RWPE2 (cell line): Measurements from ENCODE around the gene PPM1B.

Experiments
- ATAC-seq: fragments of 200-7000 bp; cut with Tn5 transposase; 3 replicates; pipeline ENCODE4 v1.9.1; 2021; ENCODE audit warnings: low read depth
- DNase-seq: peaks from one replicate; pipeline ENCODE4 v3.0.0-alpha.2; 2020; ENCODE audit warnings: low spot score
- H3K27ac ChIP-seq: fragments of 450-650 bp; 2 replicates; pipeline ENCODE4 v1.5.1; 2017; ENCODE audit warnings: mild to moderate bottlenecking; ENCODE audit not compliant: poor library complexity, severe bottlenecking
- H3K27me3 ChIP-seq: fragments of 250-450 bp; sonication (Bioruptor Pico); 2 replicates; pipeline ENCODE4 v1.5.1; 2021; ENCODE audit warnings: mild to moderate bottlenecking, moderate library complexity; ENCODE audit not compliant: insufficient read depth, poor library complexity, severe bottlenecking
- H3K36me3 ChIP-seq: fragments of 250-450 bp; sonication (Bioruptor Pico); 2 replicates; pipeline ENCODE4 v1.5.1; 2020; ENCODE audit warnings: low read depth, mild to moderate bottlenecking, moderate library complexity
- H3K4me1 ChIP-seq: fragments of 250-450 bp; sonication (Bioruptor Pico); 2 replicates; pipeline ENCODE4 v1.5.1; 2021; ENCODE audit warnings: mild to moderate bottlenecking, moderate library complexity; ENCODE audit not compliant: insufficient read depth, poor library complexity, severe bottlenecking
- H3K4me3 ChIP-seq: fragments of 250-450 bp; sonication (Bioruptor Pico); 2 replicates; pipeline ENCODE4 v1.5.1; 2021; ENCODE audit warnings: mild to moderate bottlenecking, moderate library complexity; ENCODE audit not compliant: severe bottlenecking
- H3K9me3 ChIP-seq: fragments of 250-450 bp; sonication (Bioruptor Pico); 2 replicates; pipeline ENCODE4 v1.5.1; 2021; ENCODE audit warnings: mild to moderate bottlenecking, moderate library complexity; ENCODE audit not compliant: severe bottlenecking
- TF ChIP-seq, protein P1 (sequence below): fragments of 450-650 bp; IDR thresholded peaks from one replicate; pipeline ENCODE4 v1.5.1; 2017; ENCODE audit warnings: mild to moderate bottlenecking, moderate library complexity; ENCODE audit not compliant: poor library complexity, severe bottlenecking

PPM1B gene

DNA sequence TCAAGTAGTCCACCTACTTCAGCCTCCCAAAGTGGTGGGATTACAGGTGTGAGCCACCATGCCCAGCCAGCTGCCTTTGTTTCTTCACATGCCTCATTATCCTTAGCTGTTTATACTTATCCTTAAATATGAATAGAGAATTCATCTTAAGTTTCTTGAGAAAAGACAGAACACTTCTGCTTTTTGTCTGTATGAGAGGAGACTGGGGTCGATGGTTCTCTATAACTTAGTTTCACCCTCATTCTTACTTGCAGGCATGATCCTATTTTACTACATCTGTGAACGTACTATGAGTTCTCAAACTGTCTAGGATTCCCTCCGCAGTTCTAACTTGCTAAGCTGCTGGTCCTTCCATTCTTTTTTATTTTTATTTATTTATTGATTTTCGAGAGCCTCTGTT lies 20.4 kb downstream of the PPM1B start:
- ATAC-seq (no peak), DNase-seq (no peak)
- TF ChIP-seq, protein P1, sequence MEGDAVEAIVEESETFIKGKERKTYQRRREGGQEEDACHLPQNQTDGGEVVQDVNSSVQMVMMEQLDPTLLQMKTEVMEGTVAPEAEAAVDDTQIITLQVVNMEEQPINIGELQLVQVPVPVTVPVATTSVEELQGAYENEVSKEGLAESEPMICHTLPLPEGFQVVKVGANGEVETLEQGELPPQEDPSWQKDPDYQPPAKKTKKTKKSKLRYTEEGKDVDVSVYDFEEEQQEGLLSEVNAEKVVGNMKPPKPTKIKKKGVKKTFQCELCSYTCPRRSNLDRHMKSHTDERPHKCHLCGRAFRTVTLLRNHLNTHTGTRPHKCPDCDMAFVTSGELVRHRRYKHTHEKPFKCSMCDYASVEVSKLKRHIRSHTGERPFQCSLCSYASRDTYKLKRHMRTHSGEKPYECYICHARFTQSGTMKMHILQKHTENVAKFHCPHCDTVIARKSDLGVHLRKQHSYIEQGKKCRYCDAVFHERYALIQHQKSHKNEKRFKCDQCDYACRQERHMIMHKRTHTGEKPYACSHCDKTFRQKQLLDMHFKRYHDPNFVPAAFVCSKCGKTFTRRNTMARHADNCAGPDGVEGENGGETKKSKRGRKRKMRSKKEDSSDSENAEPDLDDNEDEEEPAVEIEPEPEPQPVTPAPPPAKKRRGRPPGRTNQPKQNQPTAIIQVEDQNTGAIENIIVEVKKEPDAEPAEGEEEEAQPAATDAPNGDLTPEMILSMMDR: no peak
- no peaks in the 10 kb centered on the region for H3K36me3 ChIP-seq
- H3K27me3 ChIP-seq: no peaks in the 10 kb centered on the region
- H3K4me1 ChIP-seq: no peaks in the 10 kb centered on the region
- H3K27ac ChIP-seq: no peak overlapping the region
- no peak overlapping the region for H3K4me3 ChIP-seq
- H3K9me3 ChIP-seq: no peaks in the 10 kb centered on the region

- TF ChIP-seq, protein P1: no peak
- H3K36me3 ChIP-seq: no peaks in the 10 kb centered on the region
- H3K4me3 ChIP-seq: no peak overlapping the region
- no peak for DNase-seq
- no peaks in the 10 kb centered on the region for H3K27me3 ChIP-seq
- no peaks in the 10 kb centered on the region for H3K9me3 ChIP-seq
- no peak for ATAC-seq
- no peak overlapping the region for H3K27ac ChIP-seq
- no peaks in the 10 kb centered on the region for H3K4me1 ChIP-seq
These were observed 21.9 kb downstream of the PPM1B start for GRCh38 chr2:44190526-44190925.

GRCh38 chr2:44191739-44192138 lies 23.1 kb downstream of the PPM1B start:
- no peak for DNase-seq
- Histone ChIP-seq H3K4me1 (no peaks in the 10 kb centered on the region), H3K27me3 (no peaks in the 10 kb centered on the region), H3K4me3 (no peak overlapping the region), H3K27ac (no peak overlapping the region), H3K36me3 (no peaks in the 10 kb centered on the region), H3K9me3 (no peaks in the 10 kb centered on the region)
- no peak for ATAC-seq
- TF ChIP-seq, protein P1: no peak

GRCh38 chr2:44192646-44193045 lies 24.0 kb downstream of the PPM1B start:
- H3K4me3 ChIP-seq: no peak overlapping the region
- TF ChIP-seq, protein P1: no peak
- H3K9me3 ChIP-seq: no peaks in the 10 kb centered on the region
- no peaks in the 10 kb centered on the region for H3K36me3 ChIP-seq
- no peak overlapping the region for H3K27ac ChIP-seq
- DNase-seq (no peak), ATAC-seq (no peak)
- H3K4me1 ChIP-seq: no peaks in the 10 kb centered on the region
- no peaks in the 10 kb centered on the region for H3K27me3 ChIP-seq

DNA sequence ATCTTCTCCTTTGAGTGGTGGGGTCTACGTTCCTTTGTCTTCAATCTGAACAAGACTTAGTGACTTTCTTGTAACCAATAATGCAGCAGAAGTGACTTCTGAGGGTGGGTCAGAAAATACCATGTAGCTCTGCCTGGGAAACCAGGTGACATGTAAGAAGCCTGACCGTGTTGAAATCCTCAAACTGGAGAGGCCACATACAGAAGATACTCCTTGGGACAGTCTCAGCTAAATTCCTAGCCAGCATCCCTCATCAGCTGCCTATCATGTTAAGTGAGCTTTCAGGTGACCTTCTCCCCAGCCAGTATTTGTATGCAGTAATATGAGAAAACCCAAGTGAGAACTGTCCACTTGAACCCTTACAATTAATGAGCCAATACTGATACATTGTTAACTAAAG lies 27.0 kb downstream of the PPM1B start:
- no peaks in the 10 kb centered on the region for H3K4me1 ChIP-seq
- no peak overlapping the region for H3K4me3 ChIP-seq
- DNase-seq: no peak
- TF ChIP-seq, protein P1: no peak
- H3K9me3 ChIP-seq: no peaks in the 10 kb centered on the region
- no peaks in the 10 kb centered on the region for H3K27me3 ChIP-seq
- H3K27ac ChIP-seq: no peak overlapping the region
- ATAC-seq: no peak
- no peaks in the 10 kb centered on the region for H3K36me3 ChIP-seq
